Femur (tissue), 1 donor: ENCODE measurements around the gene SEC63.
"Not testable (repeated sequence)": the region's sequence is repeated elsewhere in the genome, so short reads cannot be mapped to it uniquely, and the experiment has no call there.

Experiments used
- DNase-seq: peaks from one replicate; pipeline ENCODE4 v3.0.0-alpha.2; 2017

The SEC63 gene

DNA sequence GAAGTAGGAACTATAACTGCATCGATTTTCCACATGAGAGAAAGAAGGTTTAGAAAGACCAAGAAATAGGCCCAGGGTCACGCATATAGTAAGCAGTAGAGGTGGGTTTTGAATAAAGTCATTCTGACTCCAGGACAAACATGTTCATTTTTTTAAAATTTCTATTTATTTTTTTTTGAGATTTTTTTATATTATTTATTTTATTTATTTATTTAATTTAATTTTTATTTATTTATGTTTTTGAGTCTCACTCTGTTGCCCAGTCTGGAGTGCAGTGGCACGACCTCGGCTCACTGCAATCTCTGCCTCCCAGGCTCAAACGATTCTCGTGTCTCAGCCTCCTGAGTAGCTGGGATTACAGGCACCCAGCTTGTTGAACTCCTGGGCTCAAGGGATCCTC, 13.2 kb upstream of the SEC63 start:
- no peak for DNase-seq

DNA sequence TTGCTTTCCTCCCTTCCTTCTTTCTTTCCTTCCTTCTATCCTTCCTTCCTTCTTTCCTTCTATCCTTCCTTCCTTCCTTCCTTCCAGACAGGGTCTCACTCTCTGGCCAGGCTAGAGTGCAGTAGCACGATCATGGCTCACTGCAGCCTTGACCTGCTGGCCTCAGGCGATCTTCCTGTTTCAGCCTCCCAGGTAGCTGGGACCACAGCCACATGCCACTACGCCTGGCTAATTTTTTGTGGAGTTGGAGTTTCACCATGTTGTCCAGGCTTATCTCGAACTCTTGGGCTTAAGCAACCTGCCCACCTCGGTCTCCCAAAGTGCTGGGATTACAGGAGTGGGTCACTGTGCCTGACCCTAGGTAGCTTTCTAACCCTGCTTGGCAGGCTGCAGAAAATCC, 12.2 kb upstream of the SEC63 start:
- DNase-seq: no peak

DNA sequence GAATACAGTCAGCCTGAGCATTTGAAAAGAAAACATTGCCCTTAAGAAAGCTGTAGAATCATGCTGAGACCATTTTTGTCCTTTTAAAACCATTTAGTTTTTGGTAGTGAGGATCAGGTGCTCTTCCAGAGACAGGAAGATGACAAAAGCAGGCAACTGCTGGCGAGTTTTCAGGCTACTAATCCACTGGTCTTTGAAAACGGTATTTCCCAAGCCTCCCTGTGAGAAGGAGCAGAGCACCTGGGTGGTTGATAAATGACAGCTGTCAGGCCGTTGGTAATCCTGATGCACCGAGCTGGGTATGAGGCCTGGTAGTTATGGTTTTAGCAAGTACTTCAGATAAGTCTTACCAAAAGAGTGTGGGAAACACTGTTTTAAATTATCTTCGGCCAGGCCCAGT, 10.1 kb upstream of the SEC63 start:
- DNase-seq: no peak

DNA sequence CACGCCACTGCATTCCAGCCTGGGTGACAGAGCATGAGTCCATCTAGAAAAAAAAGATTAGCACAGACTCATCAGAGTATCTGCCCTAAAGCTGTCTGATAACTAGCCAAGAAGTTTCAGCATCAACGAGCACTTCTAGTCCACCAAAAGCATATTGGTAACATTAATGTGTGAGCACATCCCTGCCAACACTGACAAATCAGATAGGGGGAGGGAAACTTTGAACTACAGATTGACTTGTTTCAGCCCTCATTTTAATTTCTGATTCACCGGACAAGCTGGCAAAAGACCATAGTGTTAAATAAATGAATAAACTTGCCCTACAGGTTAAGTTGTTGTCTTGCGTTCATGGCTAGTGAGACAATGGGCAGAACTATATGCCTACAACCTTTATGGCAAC, 7.7 kb upstream of the SEC63 start:
- DNase-seq: no peak

DNA sequence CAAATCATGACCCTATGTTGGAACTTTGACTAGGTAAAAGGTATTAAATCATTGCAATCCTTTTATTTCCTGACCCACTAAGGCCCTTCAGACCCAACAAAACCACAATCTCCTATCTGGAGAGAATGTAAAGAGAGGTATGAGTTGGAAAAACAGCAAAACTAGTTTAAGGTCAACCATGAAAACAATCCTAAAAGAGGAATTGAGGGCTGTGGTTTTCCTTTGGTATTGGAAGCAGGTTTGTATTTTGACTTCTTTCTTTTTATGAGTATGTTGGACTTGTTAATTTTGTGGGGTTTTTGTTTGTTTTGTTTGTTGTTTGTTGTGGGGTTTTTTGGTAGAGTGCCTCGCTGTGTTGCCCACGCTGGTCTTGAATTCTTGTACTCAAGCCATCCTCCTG, 4.7 kb upstream of the SEC63 start:
- DNase-seq: no peak

DNA sequence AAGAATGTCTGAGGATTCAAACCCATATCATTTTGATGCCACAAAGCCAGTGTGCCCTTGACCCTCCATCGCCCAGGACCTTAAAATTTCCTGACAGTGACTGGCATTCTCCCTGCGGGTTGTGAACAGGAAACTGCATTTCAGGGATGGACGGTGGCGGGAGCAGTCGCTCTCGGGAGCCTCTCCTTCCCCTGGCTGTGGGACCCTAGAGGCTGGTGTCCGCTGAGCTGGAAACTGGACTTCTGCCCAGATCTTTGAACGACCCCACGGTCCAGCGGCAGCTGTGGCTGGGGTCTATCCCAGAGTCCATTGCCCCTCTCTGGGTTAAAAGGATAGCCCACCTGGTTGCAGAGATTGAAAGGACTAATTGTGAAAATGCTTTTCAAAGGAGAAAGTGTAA, 1.4 kb upstream of the SEC63 start:
- DNase-seq: peak; percentile 34

DNA sequence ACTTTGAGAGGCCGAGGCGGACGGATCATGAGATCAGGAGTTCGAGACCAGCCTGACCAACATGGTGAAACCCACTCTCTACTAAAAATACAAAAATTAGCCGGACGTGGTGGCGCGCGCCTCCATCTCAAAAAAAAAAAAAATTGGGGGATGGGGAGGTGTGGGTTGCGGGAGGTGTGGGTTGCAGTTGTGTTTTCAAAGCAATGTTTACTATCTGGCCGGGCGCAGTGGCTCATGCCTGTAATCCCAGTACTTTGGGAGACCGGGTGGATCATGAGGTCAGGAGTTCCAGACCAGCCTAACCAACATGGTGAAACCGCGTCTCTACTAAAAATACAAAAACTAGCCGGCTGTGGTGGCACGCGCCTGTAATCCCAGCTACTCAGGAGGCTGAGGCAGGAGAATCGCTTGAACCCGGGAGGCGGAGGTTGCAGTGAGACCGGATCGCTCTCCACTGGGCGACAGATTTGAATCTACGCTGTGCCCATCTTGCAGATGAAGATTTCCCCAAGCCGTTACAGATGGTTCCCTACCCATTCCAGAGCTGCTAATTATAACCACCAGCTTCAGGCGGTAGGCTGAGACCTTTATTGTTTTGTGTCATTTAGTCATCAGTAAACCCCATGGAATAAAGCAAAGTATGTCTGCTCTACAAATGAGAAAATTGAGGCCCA, 818 bp upstream of the SEC63 start:
- not testable (repeated sequence) for DNase-seq

DNA sequence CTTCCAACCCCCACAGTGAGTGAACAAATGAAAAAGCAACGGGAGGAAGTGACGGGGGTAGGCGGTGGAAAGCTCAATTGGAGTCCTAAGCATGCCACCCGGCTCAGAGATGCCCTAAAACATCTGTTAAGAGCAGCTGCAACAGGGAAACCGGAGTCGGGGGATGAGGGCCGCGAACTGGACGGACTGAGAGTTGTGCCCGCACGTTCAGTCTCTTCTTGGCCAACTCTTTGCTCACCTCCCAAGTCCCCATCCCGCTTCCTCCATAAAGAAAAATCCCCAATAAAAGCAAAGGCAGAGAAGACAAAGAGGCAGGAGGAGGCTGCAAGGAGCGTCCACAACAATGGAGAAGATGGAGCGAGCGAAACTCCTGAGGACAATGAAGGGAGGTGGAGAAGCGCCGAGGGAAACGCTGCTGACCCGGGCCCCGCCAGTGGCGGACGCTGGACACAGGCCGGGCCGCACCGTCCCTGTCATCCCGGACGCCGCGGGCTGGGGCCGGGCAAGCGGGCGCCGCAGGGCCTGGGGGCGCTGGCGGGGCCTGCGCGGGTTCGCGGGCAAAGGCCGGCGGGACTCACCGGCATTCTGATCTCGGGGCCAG, 600 bp downstream of the SEC63 start:
- peak; percentile 84 for DNase-seq

DNA sequence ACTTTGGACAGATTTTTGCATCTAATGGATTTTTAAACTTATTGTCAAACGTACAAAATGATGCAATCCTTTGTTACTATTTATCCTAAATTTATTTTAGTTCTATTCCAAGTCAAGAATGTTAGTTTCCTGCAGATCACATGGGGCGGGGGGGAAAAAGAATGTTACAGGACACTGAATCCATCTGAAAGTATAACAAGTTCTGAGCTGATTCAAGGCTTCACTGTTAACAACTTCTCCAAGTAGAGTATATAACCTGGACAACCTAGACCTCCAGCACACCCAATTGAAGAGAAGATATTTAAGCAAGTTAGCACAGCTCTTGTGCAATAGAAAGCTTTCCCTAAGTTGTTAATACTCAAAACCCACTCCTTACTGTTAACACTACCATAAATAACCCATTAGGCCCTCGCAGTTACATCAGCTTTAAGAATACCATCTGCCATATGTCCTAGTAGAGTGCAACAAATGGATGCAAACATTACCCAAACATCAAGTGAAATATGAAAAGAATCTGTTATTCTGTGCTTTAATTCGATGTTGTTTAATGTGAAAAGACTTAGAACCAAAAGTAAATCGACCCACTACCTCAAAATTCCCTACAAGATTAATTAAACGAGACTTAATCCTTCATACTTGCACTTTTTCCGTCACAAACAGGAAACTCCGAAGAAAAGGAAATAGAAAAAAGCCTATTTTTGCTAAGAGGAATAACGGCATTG, 1.3 kb downstream of the SEC63 start:
- no peak for DNase-seq

DNA sequence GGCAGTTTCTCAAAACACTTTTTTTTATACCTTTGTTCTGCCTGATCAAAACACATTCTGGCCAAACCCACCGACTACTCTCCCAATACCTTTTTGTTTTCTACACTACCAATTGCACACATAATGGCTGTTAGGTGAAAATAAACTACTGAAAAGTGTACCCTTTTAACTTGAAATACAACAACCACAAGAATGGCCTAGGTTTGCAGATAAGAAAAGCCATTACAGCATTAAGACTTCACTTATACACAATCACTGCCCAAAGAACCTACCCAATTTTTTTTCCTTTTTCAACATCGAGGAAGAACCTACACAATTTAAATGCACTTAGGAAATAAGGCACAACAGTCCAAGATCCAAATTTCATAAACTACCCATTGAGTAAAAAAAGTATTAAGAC, 1.8 kb downstream of the SEC63 start:
- no peak for DNase-seq

DNA sequence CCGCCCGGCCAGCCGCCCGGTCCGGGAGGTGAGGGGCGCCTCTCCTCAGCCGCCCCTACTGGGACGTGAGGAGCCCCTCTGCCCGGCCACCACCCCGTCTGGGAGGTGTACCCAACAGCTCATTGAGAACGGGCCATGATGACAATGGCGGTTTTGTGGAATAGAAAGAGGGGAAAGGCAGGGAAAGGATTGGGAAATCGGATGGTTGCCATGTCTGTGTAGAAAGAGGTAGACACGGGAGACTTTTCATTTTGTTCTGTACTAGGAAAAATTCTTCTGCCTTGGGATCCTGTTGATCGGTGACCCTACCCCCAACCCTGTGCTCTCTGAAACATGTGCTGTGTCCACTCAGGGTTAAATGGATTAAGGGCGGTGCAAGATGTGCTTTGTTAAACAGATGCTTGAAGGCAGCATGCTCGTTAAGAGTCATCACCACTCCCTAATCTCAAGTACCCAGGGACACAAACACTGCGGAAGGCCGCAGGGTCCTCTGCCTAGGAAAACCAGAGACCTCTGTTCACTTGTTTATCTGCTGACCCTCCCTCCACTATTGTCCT, 4.1 kb downstream of the SEC63 start:
- DNase-seq: not testable (repeated sequence)

DNA sequence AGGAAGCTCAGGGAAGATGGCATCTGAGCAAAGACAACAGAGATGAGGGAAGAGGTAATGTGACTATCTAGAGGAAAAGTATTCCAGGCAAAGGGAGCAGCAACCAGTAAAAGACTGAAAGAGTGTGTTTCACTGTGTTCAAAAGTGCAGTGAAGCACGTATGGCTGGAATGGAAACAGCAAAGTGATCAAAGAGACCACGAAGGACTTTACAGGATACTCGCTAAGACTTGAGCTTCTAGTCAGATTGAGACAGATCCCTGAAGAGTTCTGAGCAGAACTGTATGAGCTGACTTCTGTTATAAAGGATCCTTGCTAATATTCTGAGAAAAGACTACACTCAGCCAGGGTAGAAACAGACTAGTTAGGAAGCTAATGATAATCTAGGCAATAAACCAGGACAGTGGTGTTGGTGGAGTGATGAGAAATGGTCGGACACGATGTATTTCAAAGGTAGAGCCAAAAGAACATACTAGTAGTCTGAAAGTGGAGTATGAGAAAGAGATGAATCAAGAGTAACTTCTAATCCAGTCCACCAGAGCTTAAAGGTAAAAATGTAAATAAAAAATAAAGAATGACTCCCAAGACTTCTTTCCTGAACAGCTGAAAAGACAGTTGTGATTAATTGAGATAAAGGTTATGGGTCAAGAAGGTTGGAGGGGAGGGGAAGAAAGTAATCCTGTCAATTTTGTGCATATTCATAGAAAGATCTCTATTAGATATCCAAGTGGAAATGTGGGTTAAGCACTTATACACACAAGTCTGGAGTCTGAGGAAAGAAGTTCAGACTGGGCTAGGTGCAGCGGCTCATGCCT, 14.2 kb downstream of the SEC63 start:
- DNase-seq: no peak

DNA sequence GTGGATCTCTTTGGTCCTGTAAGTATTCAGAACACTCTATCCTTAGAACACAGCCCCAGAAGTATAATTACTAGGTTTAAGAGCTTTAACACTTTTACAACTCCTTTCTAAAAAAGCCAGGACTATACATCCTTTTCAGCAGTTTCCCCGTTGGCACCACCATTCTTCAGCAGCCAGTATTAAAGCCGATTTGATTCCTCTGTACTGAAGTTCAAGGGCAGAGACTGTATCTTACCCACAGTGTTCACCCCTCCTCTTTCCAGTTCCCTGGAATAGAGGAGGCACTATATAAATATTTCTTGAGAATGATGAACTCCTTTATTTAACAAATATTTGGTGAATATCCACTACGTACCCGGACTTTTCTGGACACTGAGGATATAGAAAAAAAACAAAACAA, 15.9 kb downstream of the SEC63 start:
- DNase-seq: no peak

DNA sequence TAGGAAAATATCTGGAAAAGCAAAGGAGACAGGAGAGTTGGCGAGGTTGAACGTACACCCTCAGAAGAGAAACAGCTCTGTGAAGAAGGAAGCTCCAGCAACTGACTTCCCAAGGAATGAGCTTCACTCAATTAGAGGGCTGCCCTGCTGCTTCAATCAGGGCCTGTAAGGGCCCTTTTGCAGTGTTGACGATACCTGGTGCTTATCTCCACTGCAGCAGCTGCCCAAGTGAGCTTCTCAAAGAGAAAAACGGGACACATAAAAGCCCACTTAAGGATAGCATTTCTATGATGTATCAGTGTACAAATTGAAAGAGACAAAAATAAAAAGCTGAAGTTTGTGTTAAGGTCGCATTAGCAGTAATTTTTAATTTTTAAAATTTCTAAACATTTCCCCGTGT, 16.4 kb downstream of the SEC63 start:
- no peak for DNase-seq

DNA sequence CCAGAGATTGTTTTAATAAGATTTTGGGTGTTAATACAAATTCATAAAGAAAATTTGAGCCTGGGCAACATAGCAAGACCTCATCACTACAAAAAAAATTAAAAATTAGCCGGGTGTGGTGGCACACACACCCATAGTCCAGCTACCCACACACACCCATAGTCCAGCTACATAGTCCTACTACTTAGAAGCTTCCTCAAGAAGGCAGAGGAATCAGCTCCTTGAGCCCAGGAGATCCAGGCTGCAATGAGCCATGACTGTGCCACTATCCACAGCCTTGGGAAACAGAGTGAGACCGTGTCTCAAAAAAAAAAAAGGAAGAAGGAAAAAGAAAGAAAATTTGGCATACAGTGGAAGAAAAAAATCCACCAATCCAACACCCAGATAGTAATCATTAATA, 16.8 kb downstream of the SEC63 start:
- DNase-seq: no peak

DNA sequence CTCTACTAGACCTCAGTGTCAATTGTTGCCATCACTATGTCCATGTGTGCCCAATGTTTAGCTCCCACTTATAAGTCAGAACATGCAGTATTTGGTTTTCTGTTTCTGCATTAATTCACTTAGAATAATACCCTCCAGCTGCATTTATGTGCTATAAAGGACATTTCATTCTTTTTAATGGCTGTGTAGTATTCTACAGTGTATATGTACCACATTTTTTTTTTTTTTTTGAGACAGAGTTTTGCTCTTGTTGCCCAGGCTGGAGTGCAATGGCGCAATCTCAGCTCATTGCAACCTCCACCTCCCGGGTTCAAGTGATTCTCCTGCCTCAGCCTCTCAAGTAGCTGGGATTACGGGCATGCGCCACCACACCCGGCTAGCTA, 21.1 kb downstream of the SEC63 start:
- not testable (repeated sequence) for DNase-seq

DNA sequence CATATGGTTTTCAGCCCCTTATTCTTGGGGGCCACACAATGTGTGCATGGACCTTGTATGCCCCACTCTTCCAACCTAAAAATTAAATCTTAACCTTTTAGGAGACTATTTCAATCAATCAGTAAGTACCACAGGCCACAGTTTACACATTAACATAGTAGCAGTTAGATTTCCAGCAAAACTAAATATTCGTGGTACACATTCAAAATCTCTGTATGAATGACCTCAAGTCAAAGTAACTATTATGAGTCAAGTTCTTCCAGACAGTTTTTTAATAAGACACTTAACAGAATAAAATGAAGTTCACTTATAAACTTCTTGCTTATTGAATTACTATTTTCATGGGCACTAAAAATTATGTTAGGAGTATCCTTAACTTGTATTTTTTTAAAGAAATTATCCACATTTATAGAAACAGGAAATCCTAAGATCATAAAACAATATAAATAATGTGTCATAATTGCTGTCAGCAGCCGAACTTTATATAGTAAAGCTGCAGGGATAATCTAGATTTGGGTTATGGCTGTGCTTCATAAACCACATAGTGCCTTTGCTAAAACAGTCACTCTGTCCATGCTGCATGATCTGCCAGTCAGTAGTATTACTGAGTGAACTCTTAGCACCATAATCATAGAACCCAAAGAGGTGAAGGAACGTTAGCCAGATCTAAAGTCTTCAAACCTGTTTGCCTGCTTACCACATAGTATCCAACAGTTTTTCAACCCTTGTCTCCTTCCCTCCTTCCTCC, 21.7 kb downstream of the SEC63 start:
- no peak for DNase-seq

DNA sequence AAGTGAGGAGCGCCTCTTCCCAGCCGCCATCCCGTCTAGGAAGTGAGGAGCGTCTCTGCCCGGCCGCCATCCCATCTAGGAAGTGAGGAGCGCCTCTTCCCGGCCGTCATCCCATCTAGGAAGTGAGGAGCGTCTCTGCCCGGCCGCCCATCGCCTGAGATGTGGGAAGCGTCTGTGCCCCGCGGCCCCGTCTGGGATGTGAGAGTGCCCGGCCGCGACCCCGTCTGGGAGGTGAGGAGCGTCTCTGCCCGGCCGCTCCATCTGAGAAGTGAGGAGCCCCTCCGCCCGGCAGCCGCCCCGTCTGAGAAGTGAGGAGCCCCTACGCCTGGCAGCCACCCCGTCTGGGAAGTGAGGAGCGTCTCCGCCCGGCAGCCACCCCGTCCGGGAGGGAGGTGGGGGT, 23.8 kb downstream of the SEC63 start:
- DNase-seq: not testable (repeated sequence)

DNA sequence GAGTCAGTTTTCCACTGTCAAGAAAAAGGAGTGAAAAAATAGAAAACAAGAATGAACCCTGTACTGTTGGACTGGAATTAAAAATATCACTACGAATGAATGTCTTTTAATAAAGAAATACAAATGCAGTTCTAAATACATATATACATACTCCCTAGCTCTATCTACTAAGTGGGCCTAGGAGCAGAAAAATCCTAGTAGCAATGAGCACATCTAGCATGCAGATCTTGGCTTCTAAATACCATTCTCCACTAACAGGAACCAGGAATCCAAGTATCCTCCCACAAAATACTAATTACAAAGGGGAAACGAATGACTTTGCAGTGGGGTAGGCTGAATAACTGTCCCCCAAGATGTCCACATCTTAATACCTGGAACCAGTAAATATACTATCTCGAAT, 25.4 kb downstream of the SEC63 start:
- no peak for DNase-seq

DNA sequence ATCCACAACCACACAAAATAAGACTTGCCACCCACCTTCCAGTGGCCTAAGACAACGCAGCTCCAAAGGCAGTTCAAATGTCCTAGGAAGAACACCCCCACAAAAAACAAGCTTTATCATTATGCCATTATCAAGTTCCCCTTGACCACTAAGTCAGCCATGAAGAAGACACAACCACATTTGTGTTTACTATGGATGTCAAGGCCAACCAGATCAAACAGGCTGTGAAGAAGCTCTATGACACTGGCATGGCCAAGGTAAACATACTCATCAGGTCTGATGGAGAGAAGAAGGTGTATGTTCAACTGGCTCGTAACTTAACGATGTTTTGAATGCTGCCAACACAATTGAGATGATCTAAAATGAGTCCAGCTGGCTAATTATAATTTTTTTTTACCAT, 26.1 kb downstream of the SEC63 start:
- no peak for DNase-seq

DNA sequence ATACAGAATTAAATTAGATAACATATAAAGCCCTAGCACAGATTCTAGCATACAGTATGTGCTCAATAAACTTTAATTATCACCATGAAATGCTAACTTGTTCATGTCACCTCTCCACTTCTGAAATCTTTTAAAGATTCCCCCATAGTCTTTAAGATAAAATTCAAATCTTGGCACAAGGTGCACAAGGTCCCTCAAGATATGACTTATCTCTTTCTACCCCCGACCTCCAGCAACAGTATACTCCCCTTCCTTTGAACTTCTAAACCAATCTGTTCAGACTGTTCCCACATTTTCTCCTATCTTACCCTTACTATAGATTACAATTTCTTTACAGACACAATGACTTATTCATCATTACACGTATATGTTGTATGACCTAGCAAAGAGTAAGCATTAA, 29.0 kb downstream of the SEC63 start:
- DNase-seq: no peak
